B cell (primary cell): ENCODE measurements around the gene SEMA3A. TPM values are rescaled to one million over a fixed set of nuclear protein-coding genes. Genes with fewer than 3 reads are reported as not detected.

Experiments
- ATAC-seq: fragments of 200-7000 bp; cut with Tn5 transposase; one replicate; pipeline ENCODE4 v1.10.0; 2021; ENCODE audit warnings: low read depth, mild to moderate bottlenecking, moderate number of reproducible peaks, moderate library complexity
- CTCF ChIA-PET: fragments of 350-600 bp; sonication (Branson Sonifier 250); formaldehyde crosslinking; loops from one replicate; lab custom pipeline; 2021; ENCODE audit warnings: antibody characterized with exemption, inconsistent platforms; lab: Charles Lee
- POLR2A ChIA-PET: fragments of 350-600 bp; sonication (Branson Sonifier 250); formaldehyde crosslinking; loops from one replicate; lab custom pipeline; 2021; ENCODE audit warnings: antibody characterized with exemption; lab: Charles Lee
- DNase-seq: peaks from one replicate; pipeline ENCODE4 v3.0.0; 2013
- H2AFZ ChIP-seq: 2 replicates; pipeline ENCODE4 v1.6.1; 2012; ENCODE audit warnings: mild to moderate bottlenecking, low read depth, low read length; ENCODE audit not compliant: insufficient read depth, poor library complexity, severe bottlenecking
- H3K27ac ChIP-seq, 2 donors: 1 replicate in 1 of 2; 2 replicates in 1 of 2; pipeline ENCODE4 v1.5.1; 2012 to 2013; ENCODE audit warnings: low read length in 2 of 2, mild to moderate bottlenecking in 2 of 2, moderate library complexity in 1 of 2
- H3K27me3 ChIP-seq, 4 experiments: fragments of 200-600 bp in 1 of 4; sonication (generic) in 1 of 4; replicated peaks in 1 of 4; 1 replicate in 2 of 4; 2 replicates in 2 of 4; pipeline versions ENCODE4 v1.6.1 to v1.7.0; 2013 to 2016; ENCODE audit warnings: low read length in 3 of 4, mild to moderate bottlenecking in 2 of 4, mixed read lengths in 1 of 4, moderate library complexity in 1 of 4; ENCODE audit not compliant: insufficient read depth in 4 of 4, control insufficient read depth in 3 of 4; ENCODE audit errors: control extremely low read depth in 1 of 4
- H3K36me3 ChIP-seq, 2 experiments: replicated peaks in 1 of 2; 1 replicate in 1 of 2; 2 replicates in 1 of 2; pipeline versions ENCODE4 v1.6.1 to v1.7.1; 2013; ENCODE audit warnings: low read length in 1 of 2; ENCODE audit not compliant: insufficient read depth in 2 of 2, control insufficient read depth in 1 of 2; ENCODE audit errors: control extremely low read depth in 1 of 2, extremely low read depth in 1 of 2
- H3K4me1 ChIP-seq, 2 donors: fragments of 200-600 bp in 1 of 2; sonication (generic) in 1 of 2; 1 replicate in 1 of 2; 2 replicates in 1 of 2; pipeline versions ENCODE4 v1.5.1 to v1.6.1; 2013 to 2017; ENCODE audit warnings: low read length in 2 of 2; ENCODE audit not compliant: control insufficient read depth in 2 of 2, insufficient read depth in 2 of 2
- H3K4me2 ChIP-seq: replicated peaks from 2 replicates; pipeline ENCODE3; 2012; ENCODE audit warnings: mild to moderate bottlenecking, low read depth, low read length; ENCODE audit not compliant: poor library complexity, severe bottlenecking
- H3K4me3 ChIP-seq, 5 experiments: fragments of 200-600 bp in 1 of 5; sonication (generic) in 1 of 5; 1 replicate in 3 of 5; 2 replicates in 2 of 5; pipeline versions ENCODE4 v1.5.1 to v1.7.0; 2011 to 2016; ENCODE audit warnings: low read length in 4 of 5, mild to moderate bottlenecking in 4 of 5, low read depth in 2 of 5, control low read depth in 1 of 5, moderate library complexity in 1 of 5; ENCODE audit not compliant: insufficient read depth in 1 of 5; ENCODE audit errors: control extremely low read depth in 1 of 5, extremely low read depth in 1 of 5
- H3K79me2 ChIP-seq: fragments of 200-600 bp; sonication (generic); one replicate; pipeline ENCODE4 v1.6.0; 2016; ENCODE audit warnings: low read length; ENCODE audit not compliant: control insufficient read depth, insufficient read depth
- H3K9ac ChIP-seq: fragments of 200-600 bp; sonication (generic); 2 replicates; pipeline ENCODE4 v1.6.1; 2017; ENCODE audit warnings: mild to moderate bottlenecking, low read length, moderate library complexity
- H3K9me3 ChIP-seq, 3 donors: one replicate each; pipeline versions ENCODE4 v1.6.1 to v1.7.1; 2013; ENCODE audit warnings: low read length in 2 of 3; ENCODE audit not compliant: control insufficient read depth in 2 of 3, insufficient read depth in 1 of 3; ENCODE audit errors: control extremely low read depth in 1 of 3
- H4K20me1 ChIP-seq: 2 replicates; pipeline ENCODE4 v1.6.0; 2012; ENCODE audit warnings: mild to moderate bottlenecking, low read length; ENCODE audit not compliant: insufficient read depth, control insufficient read depth, poor library complexity, severe bottlenecking
- H3K27ac Mint-ChIP-seq: one replicate; pipeline ENCODE4 v1.8.0; 2021; ENCODE audit warnings: mixed read lengths
- H3K27me3 Mint-ChIP-seq: one replicate; pipeline ENCODE4 v1.8.0; 2021; ENCODE audit warnings: mixed read lengths
- H3K4me1 Mint-ChIP-seq: one replicate; pipeline ENCODE4 v1.8.0; 2021; ENCODE audit warnings: mixed read lengths
- H3K4me3 Mint-ChIP-seq: one replicate; pipeline ENCODE4 v1.8.0; 2021; ENCODE audit warnings: mixed read lengths
- H3K9me3 Mint-ChIP-seq: one replicate; pipeline ENCODE4 v1.8.0; 2022; ENCODE audit warnings: mixed read lengths; ENCODE audit not compliant: insufficient read depth
- CTCF ChIP-seq: fragments of 200-600 bp; IDR thresholded peaks from one replicate; pipeline ENCODE4 v1.8.0; 2022; ENCODE audit warnings: antibody characterized with exemption, mild to moderate bottlenecking
- EZH2 ChIP-seq: IDR thresholded peaks from 2 replicates; pipeline ENCODE4 v1.6.1; 2012; ENCODE audit warnings: borderline replicate concordance, low read depth, mild to moderate bottlenecking, moderate library complexity, low read length; ENCODE audit not compliant: insufficient read depth, poor library complexity, severe bottlenecking
- WGBS: methylation state at CpG from one replicate; pipeline ENCODE4 v1.1.5; 2013; ENCODE audit warnings: missing lambda C conversion rate; ENCODE audit not compliant: insufficient coverage; 5-methylcytosine and 5-hydroxymethylcytosine counted together
- intact Hi-C: fragments of 100-400 bp; cut with micrococcal nuclease; formaldehyde crosslinking; loops from one replicate; pipeline ENCODE4 v1.10.0; 2022
- polyA plus RNA-seq: library from polyadenylated mRNA; depleted of rRNA; stranded (reverse); fragments of >200 nt; gene quantifications from 2 replicates; pipeline ENCODE4 v1.2.3, GENCODE V29; 2012
- total RNA-seq, 2 donors: library from RNA; stranded (reverse); fragments of 120-200 nt in 1 of 2; gene quantifications; 1 replicate in 1 of 2; 2 replicates in 1 of 2; pipeline versions ENCODE4 v1.2.3 to v1.2.4, GENCODE V29; 2013 to 2022

Gene SEMA3A
- total and polyA plus RNA-seq, 2 donors (not counting 1 experiment from before 2014, with no cell fraction given), result not detected

GRCh38 chr7:84191261-84191660, 3.3 kb downstream of the SEMA3A start:
- POLR2A ChIA-PET, result no interaction called here
- H3K9me3 ChIP-seq, result no peaks in the 10 kb centered on the region
- no peaks in the 10 kb centered on the region for H3K79me2 ChIP-seq
- H2AFZ ChIP-seq, result no peak overlapping the region
- no peaks in the 10 kb centered on the region for H3K4me1 ChIP-seq
- TF ChIP-seq EZH2 (no peak), CTCF (no peak)
- no peaks in the 10 kb centered on the region for H3K27me3 Mint-ChIP-seq
- H3K27ac ChIP-seq, result no peak overlapping the region
- H3K4me3 Mint-ChIP-seq, result no peak overlapping the region
- peaks cover 9% of the 10 kb centered on the region for H3K4me1 Mint-ChIP-seq
- peaks cover 0 to 5% (median 0%) of the 10 kb centered on the region in 4 experiments for H3K27me3 ChIP-seq
- H3K9me3 Mint-ChIP-seq, result no peaks in the 10 kb centered on the region
- DNase-seq (no peak), ATAC-seq (no peak)
- H4K20me1 ChIP-seq, result no peaks in the 10 kb centered on the region
- intact Hi-C loops, result no loop called here
- H3K36me3 ChIP-seq, result no peaks in the 10 kb centered on the region
- no peak overlapping the region for H3K4me2 ChIP-seq
- CTCF ChIA-PET, result no interaction called here
- no peak overlapping the region for H3K4me3 ChIP-seq
- H3K27ac Mint-ChIP-seq, result no peak overlapping the region
- H3K9ac ChIP-seq, result no peak overlapping the region

GRCh38 chr7:84190016-84190705, 4.4 kb downstream of the SEMA3A start:
- no peak overlapping the region for H2AFZ ChIP-seq
- Mint-ChIP-seq H3K4me1 (peaks cover 4% of the 10 kb centered on the region), H3K4me3 (no peak overlapping the region), H3K9me3 (no peaks in the 10 kb centered on the region), H3K27me3 (no peaks in the 10 kb centered on the region), H3K27ac (no peak overlapping the region)
- no peak overlapping the region for H3K4me3 ChIP-seq
- peaks cover 0 to 5% (median 0%) of the 10 kb centered on the region in 4 experiments for H3K27me3 ChIP-seq
- H3K79me2 ChIP-seq, result no peaks in the 10 kb centered on the region
- POLR2A ChIA-PET, result no interaction called here
- H3K9me3 ChIP-seq, result no peaks in the 10 kb centered on the region
- H3K9ac ChIP-seq, result no peak overlapping the region
- H3K27ac ChIP-seq, result no peak overlapping the region
- TF ChIP-seq CTCF (no peak), EZH2 (no peak)
- DNase-seq, result no peak
- H4K20me1 ChIP-seq, result no peaks in the 10 kb centered on the region
- no peak for ATAC-seq
- CTCF ChIA-PET, result no interaction called here
- WGBS, result no CpG with 5 or more reads among the region's 1 CpG
- intact Hi-C loops, result no loop called here
- no peaks in the 10 kb centered on the region for H3K4me1 ChIP-seq
- no peak overlapping the region for H3K4me2 ChIP-seq
- H3K36me3 ChIP-seq, result no peaks in the 10 kb centered on the region
